SK-N-SH (cell line): ENCODE results near the gene RBM33. TPM values are rescaled to one million over a fixed set of nuclear protein-coding genes. Genes with fewer than 3 reads are reported as not detected.

Experiments
- CTCF ChIA-PET: fragments of 300-600, 350-600 bp; formaldehyde crosslinking; extraction: SDS; loops from one replicate; lab custom pipeline; 2021; lab: Yijun Ruan, JAX
- POLR2A ChIA-PET: fragments of 350-600 bp; sonication (Branson Sonifier 250); formaldehyde crosslinking; extraction: SDS; loops from one replicate; lab custom pipeline; 2020; ENCODE audit warnings: antibody characterized with exemption, inconsistent platforms; lab: Yijun Ruan, JAX
- DNase-seq: peaks from one replicate; pipeline ENCODE4 v3.0.0; 2012
- H2AFZ ChIP-seq: fragments of 200-600 bp; sonication (generic); 2 replicates; pipeline ENCODE4 v1.8.1; 2016; ENCODE audit warnings: antibody characterized with exemption, mild to moderate bottlenecking, low read depth
- H3F3A ChIP-seq: fragments of 200-600 bp; sonication (generic); replicated peaks from 2 replicates; pipeline ENCODE3; 2016; ENCODE audit warnings: antibody characterized with exemption, mild to moderate bottlenecking; ENCODE audit not compliant: insufficient read depth
- H3K27ac ChIP-seq, 2 experiments: fragments of 200-500 bp in 1 of 2; fragments of 200-600 bp in 1 of 2; sonication (Bioruptor generic) in 1 of 2; sonication (generic), shearing (Covaris generic) in 1 of 2; 2 replicates each; pipeline versions ENCODE4 v1.5.1 to v1.6.1; 2014 to 2016; ENCODE audit warnings: low read depth in 2 of 2, inconsistent platforms in 1 of 2, low read length in 1 of 2, mild to moderate bottlenecking in 1 of 2, mixed read lengths in 1 of 2
- H3K27me3 ChIP-seq: fragments of 200-600 bp; sonication (generic), shearing (Covaris generic); 2 replicates; pipeline ENCODE4 v1.6.1; 2016; ENCODE audit warnings: mixed run types; ENCODE audit not compliant: insufficient read depth
- H3K36me3 ChIP-seq, 2 experiments: fragments of 200-500 bp in 1 of 2; fragments of 200-600 bp in 1 of 2; sonication (Bioruptor generic) in 1 of 2; sonication (generic) in 1 of 2; replicated peaks in 1 of 2; 2 replicates each; pipeline versions ENCODE3 to v1.5.1; 2014 to 2016; ENCODE audit warnings: low read length in 1 of 2, mild to moderate bottlenecking in 1 of 2; ENCODE audit not compliant: insufficient read depth in 2 of 2, control insufficient read depth in 1 of 2
- H3K4me1 ChIP-seq, 2 experiments: fragments of 200-500 bp in 1 of 2; fragments of 200-600 bp in 1 of 2; sonication (Bioruptor generic) in 1 of 2; sonication (generic), shearing (Covaris generic) in 1 of 2; 2 replicates each; pipeline versions ENCODE4 v1.5.1 to v1.6.1; 2014 to 2016; ENCODE audit warnings: low read depth in 1 of 2, low read length in 1 of 2, mixed run types in 1 of 2; ENCODE audit not compliant: insufficient read depth in 2 of 2, control insufficient read depth in 1 of 2
- H3K4me2 ChIP-seq: fragments of 200-600 bp; sonication (generic), shearing (Covaris generic); 2 replicates; pipeline ENCODE4 v1.6.1; 2017; ENCODE audit warnings: mixed run types
- H3K4me3 ChIP-seq, 2 experiments: fragments of 200-500 bp in 1 of 2; fragments of 200-600 bp in 1 of 2; sonication (Bioruptor generic) in 1 of 2; sonication (generic), shearing (Covaris generic) in 1 of 2; 2 replicates each; pipeline versions ENCODE4 v1.5.1 to v1.8.1; 2014 to 2016; ENCODE audit warnings: low read depth in 2 of 2, inconsistent platforms in 1 of 2, low read length in 1 of 2, mild to moderate bottlenecking in 1 of 2, mixed read lengths in 1 of 2, moderate library complexity in 1 of 2
- H3K79me2 ChIP-seq: fragments of 200-600 bp; sonication (generic); 2 replicates; pipeline ENCODE4 v1.8.1; 2017; ENCODE audit warnings: mild to moderate bottlenecking; ENCODE audit not compliant: insufficient read depth
- H3K9ac ChIP-seq: fragments of 200-600 bp; sonication (generic); 2 replicates; pipeline ENCODE4 v1.6.1; 2017; ENCODE audit warnings: mixed run types
- H3K9me2 ChIP-seq: fragments of 200-600 bp; sonication (generic); 2 replicates; pipeline ENCODE4 v1.6.1; 2017; ENCODE audit warnings: mixed run types
- H3K9me3 ChIP-seq: fragments of 200-600 bp; sonication (generic); 2 replicates; pipeline ENCODE4 v1.6.1; 2017; ENCODE audit warnings: mixed run types, mild to moderate bottlenecking, moderate library complexity
- H4K20me1 ChIP-seq: fragments of 200-600 bp; sonication (generic); 2 replicates; pipeline ENCODE4 v1.6.1; 2017; ENCODE audit warnings: mild to moderate bottlenecking, mixed run types; ENCODE audit not compliant: insufficient read depth
- CTCF ChIP-seq: fragments of 200-600 bp; sonication (generic); IDR thresholded peaks from 2 replicates; pipeline ENCODE4 v1.6.1; 2017; ENCODE audit warnings: antibody characterized with exemption, mild to moderate bottlenecking, moderate library complexity
- EZH2phosphoT487 ChIP-seq: fragments of 200-600 bp; sonication (generic); IDR thresholded peaks from 2 replicates; pipeline ENCODE4 v1.6.1; 2017; ENCODE audit warnings: low read depth, mixed run types, mild to moderate bottlenecking, antibody characterized with exemption, moderate library complexity, borderline replicate concordance
- FOXJ3 ChIP-seq: sonication (generic); formaldehyde crosslinking; IDR thresholded peaks from 2 replicates; pipeline ENCODE4 v1.5.1; 2020; ENCODE audit warnings: mild to moderate bottlenecking, missing genetic modification reagents
- MAX ChIP-seq: IDR thresholded peaks from 2 replicates; pipeline ENCODE4 v1.4.0; 2012; ENCODE audit warnings: low read depth
- MEF2A ChIP-seq: IDR thresholded peaks from 2 replicates; pipeline ENCODE4 v1.4.0; 2012; ENCODE audit warnings: low read depth, borderline replicate concordance
- MXI1 ChIP-seq: IDR thresholded peaks from 2 replicates; pipeline ENCODE4 v1.6.1; 2012; ENCODE audit warnings: mild to moderate bottlenecking, low read depth, low read length, improper control_type of control experiment
- NFIC ChIP-seq: IDR thresholded peaks from 2 replicates; pipeline ENCODE4 v1.4.0; 2012; ENCODE audit warnings: borderline replicate concordance
- POLR2AphosphoS5 ChIP-seq: IDR thresholded peaks from 2 replicates; pipeline ENCODE4 v1.6.1; 2012; ENCODE audit warnings: low read depth, low read length
- REST ChIP-seq: IDR thresholded peaks from 2 replicates; pipeline ENCODE4 v1.6.1; 2012; ENCODE audit warnings: mild to moderate bottlenecking, low read depth, low read length, moderate library complexity
- RFX5 ChIP-seq: IDR thresholded peaks from 2 replicates; pipeline ENCODE4 v1.6.1; 2012; ENCODE audit warnings: mild to moderate bottlenecking, improper control_type of control experiment, low read length
- SIN3A ChIP-seq: IDR thresholded peaks from 2 replicates; pipeline ENCODE4 v1.6.1; 2012; ENCODE audit warnings: low read depth, mild to moderate bottlenecking, low read length, moderate library complexity, borderline replicate concordance
- SMC3 ChIP-seq: IDR thresholded peaks from 2 replicates; pipeline ENCODE4 v1.6.1; 2012; ENCODE audit warnings: low read depth, low read length, improper control_type of control experiment
- TAF1 ChIP-seq: IDR thresholded peaks from 2 replicates; pipeline ENCODE4 v1.6.1; 2012; ENCODE audit warnings: low read depth, mild to moderate bottlenecking, low read length, moderate library complexity, borderline replicate concordance
- USF2 ChIP-seq: fragments of 150-350 bp; IDR thresholded peaks from 2 replicates; pipeline ENCODE4 v1.6.1; 2017; ENCODE audit warnings: antibody characterized with exemption, low read length, low read depth, borderline replicate concordance
- ZBTB33 ChIP-seq: IDR thresholded peaks from 2 replicates; pipeline ENCODE4 v1.4.0; 2012; ENCODE audit warnings: low read depth, borderline replicate concordance
- WGBS: methylation state at CpG from one replicate; pipeline ENCODE4 v1.1.6; 2017; ENCODE audit warnings: low lambda C conversion rate; 5-methylcytosine and 5-hydroxymethylcytosine counted together
- polyA plus RNA-seq, 3 experiments: library from polyadenylated mRNA; depleted of rRNA; stranded (reverse); fragments of >200 nt; gene quantifications; 2 replicates each; pipeline ENCODE4 v1.2.3, GENCODE V29; 2012

Gene RBM33
- polyA plus RNA-seq, 1 of the 3 experiments (the other 2 are of a cell fraction): 13.8 TPM

GRCh38 chr7:155803418-155804376, 159.2 kb downstream of the RBM33 start:
- Histone ChIP-seq H3K9me2 (no peaks in the 10 kb centered on the region), H3K4me3 (peak overlapping the region in 1 of 2 experiments; percentile 21; a peak in 2 of 4 replicates), H3K4me1 (peaks cover 0 to 16% of the 10 kb centered on the region in 2 experiments; a peak in 2 of 4 replicates), H3K36me3 (no peaks in the 10 kb centered on the region), H3F3A (peaks cover 4% of the 10 kb centered on the region), H3K9ac (no peak overlapping the region), H4K20me1 (no peaks in the 10 kb centered on the region), H3K4me2 (peak overlapping the region; percentile 95; the same call in 1 of the 2 replicates), H3K27me3 (peaks cover 93% of the 10 kb centered on the region), H3K79me2 (no peaks in the 10 kb centered on the region), H3K9me3 (no peaks in the 10 kb centered on the region), H2AFZ (no peak overlapping the region), H3K27ac (no peak overlapping the region)
- ChIA-PET POLR2A (no interaction called here), CTCF (interaction anchor here (0.6 to 2.8 kb wide), 8 partner anchors 12 to 969 kb away, joined by 3 to 33 read pairs (median 4); no protein-coding TSS in a partner anchor)
- peak; percentile 66 for DNase-seq
- 6% methylated on average over 69 of the region's 96 CpGs for WGBS
- TF ChIP-seq REST: no peak
- peak; percentile 5; the same call in 1 of the 2 replicates for TF ChIP-seq EZH2phosphoT487

GRCh38 chr7:155804431-155804831, 160.0 kb downstream of the RBM33 start:
- WGBS: 10% methylated on average over 17 of the region's 17 CpGs
- ChIA-PET CTCF (interaction anchor here (0.6 to 2.8 kb wide), 15 partner anchors 10 to 1024 kb away, joined by 3 to 33 read pairs (median 3); no protein-coding TSS in a partner anchor), POLR2A (no interaction called here)
- H3K9me2 ChIP-seq: no peaks in the 10 kb centered on the region
- H2AFZ ChIP-seq: no peak overlapping the region
- peak overlapping the region; percentile 95 for H3K4me2 ChIP-seq
- peak; percentile 67 for DNase-seq
- H3K27ac ChIP-seq: no peak overlapping the region
- no peaks in the 10 kb centered on the region for H3K9me3 ChIP-seq
- H3K4me1 ChIP-seq: peaks cover 0 to 16% of the 10 kb centered on the region in 2 experiments; a peak in 2 of 4 replicates
- H3K4me3 ChIP-seq: peak overlapping the region in 1 of 2 experiments; percentile 59; a peak in 2 of 4 replicates
- H3K9ac ChIP-seq: no peak overlapping the region
- no peaks in the 10 kb centered on the region for H3K79me2 ChIP-seq
- peaks cover 4% of the 10 kb centered on the region for H3F3A ChIP-seq
- peaks cover 93% of the 10 kb centered on the region for H3K27me3 ChIP-seq
- no peaks in the 10 kb centered on the region for H4K20me1 ChIP-seq
- H3K36me3 ChIP-seq: no peaks in the 10 kb centered on the region
- TF ChIP-seq NFIC (no peak), MEF2A (no peak), TAF1 (no peak), POLR2AphosphoS5 (no peak), MAX (no peak), CTCF (no peak), USF2 (no peak), ZBTB33 (no peak), FOXJ3 (CRISPR knock-in tag) (no peak), RFX5 (no peak), MXI1 (no peak), SIN3A (no peak), SMC3 (no peak)
